HuH-7.5 (cell line): ENCODE measurements around the gene CNOT8.
A peak's percentile ranks its signal among the peaks of the same experiment; 100 is the strongest.
"Not testable (repeated sequence)": the region's sequence is repeated elsewhere in the genome, so short reads cannot be mapped to it uniquely, and the experiment has no call there.

ENCODE experiments used
- DNase-seq: peaks from one replicate; pipeline ENCODE4 v3.0.0; 2011; ENCODE audit warnings: low spot score

Gene CNOT8

GRCh38 chr5:154835701-154836052 lies 22.8 kb upstream of the CNOT8 start:
- DNase-seq = not testable (repeated sequence)

GRCh38 chr5:154836225-154836624 lies 22.2 kb upstream of the CNOT8 start:
- no peak for DNase-seq

DNA sequence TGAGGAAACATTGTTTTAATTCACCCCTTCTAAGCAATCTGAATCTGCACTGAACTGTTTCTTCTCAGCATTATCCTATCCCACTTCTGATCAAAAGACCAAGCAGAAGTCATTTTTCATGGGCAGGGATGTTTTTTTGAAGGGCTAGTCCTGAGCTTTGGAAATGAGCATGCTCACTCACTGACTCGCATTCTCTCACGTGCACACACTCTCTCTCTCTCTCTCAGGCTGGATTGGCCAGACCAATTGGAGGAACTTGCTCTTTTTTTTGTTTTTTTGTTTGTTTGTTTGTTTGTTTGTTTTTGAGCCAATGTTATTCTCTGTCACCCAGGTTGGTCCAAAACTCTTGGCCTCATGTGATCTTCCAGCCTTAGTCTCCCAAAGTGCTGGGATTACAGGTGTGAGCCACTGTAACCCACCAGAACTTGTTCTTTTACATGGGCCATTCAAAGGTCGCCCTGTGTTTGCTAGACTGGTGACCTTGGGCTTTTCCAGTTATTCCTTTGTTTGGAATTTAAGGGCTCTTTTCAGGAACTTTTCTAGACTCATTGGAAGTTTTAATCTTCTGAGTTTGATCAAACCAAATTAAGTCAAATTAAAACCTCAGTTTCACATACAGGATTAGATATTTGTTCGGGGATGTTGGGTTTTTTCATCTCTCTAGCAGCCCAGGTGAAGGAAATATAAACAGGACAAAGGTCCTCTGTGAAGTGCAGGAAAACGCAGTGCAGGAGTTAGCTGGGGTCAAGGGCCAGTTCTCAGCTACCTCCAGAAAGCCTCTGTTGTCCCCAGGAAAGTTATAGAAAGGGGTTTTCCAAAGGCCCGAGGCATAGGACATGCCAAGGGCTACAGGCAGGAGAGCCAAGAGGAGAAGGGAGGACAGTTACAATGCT lies 21.2 kb upstream of the CNOT8 start:
- no peak for DNase-seq

GRCh38 chr5:154840435-154841272 lies 17.8 kb upstream of the CNOT8 start:
- no peak for DNase-seq

DNA sequence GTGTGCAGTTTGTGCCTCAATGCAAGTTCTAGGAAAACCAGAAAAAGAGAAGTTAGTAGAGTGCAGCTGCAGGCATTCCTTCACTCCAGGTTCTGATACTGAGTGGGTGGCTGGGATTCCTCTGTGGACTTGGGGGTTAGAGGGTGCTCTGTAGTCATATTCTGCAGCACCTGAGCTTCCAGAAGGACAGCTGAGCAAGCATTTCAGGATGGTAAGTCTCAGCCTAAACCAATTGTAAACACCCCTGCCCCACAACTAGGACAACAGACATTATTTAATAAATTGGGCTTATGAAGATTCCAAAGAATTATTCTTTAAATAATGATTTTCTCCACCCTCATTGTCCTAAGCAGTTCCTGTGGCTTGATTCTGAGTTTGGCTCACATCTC lies 17.2 kb upstream of the CNOT8 start:
- no peak for DNase-seq

- no peak for DNase-seq
Observed at GRCh38 chr5:154842689-154843530, 15.5 kb upstream of the CNOT8 start.

- DNase-seq = no peak
Observed at GRCh38 chr5:154844809-154845208, 13.6 kb upstream of the CNOT8 start.

- DNase-seq = no peak
Observed at GRCh38 chr5:154849264-154849785, 9.1 kb upstream of the CNOT8 start.

DNA sequence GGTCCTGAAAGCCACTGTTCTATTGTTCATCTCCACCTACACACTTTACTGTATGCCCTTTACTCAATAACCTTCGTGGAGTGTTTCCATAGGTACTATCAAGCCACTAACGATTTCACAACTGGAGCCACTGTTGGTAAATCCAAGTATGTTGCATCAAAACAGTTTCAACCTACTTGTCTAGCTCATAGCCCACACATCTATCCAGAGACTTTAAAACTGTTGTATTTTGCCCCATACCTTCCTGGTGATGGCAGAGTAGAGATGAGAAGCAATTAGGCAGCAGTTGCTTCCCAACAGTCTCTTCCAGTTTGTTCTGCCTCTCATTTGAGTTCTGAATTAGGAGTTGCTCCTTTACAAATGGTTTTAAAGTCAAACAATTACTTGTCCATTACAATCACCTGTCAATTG lies 8.6 kb upstream of the CNOT8 start:
- no peak for DNase-seq

GRCh38 chr5:154850255-154851062 lies 8.0 kb upstream of the CNOT8 start, which contains the start of gene FAXDC2:
FAXDC2 (minus strand) TSS chr5:154850603; CDS start chr5:154838178, 12,425 bp downstream.
- DNase-seq = no peak

DNA sequence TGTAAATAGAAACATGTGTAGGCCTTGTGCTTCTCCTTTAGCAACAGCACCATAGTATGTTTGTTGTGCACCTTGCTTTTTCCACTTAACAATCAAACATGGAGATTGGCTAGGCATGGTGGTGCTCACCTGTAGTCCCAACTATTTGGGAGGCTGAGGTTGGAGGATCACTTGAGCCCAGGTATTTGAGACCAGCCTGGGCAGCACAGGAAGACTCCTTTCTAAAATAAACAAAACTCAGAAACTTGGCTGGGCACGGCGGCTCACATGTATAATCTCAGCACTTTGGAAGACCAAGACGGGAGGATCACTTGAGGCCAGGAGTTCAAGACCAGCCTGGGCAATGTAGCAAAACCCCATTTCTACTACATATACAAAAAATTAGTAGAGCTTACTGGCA lies 7.1 kb upstream of the CNOT8 start:
- no peak for DNase-seq

GRCh38 chr5:154857530-154858296 lies 714 bp upstream of the CNOT8 start:
- DNase-seq = peak; percentile 87

- no peak for DNase-seq
Observed at GRCh38 chr5:154858972-154859871, 795 bp downstream of the CNOT8 start.

DNA sequence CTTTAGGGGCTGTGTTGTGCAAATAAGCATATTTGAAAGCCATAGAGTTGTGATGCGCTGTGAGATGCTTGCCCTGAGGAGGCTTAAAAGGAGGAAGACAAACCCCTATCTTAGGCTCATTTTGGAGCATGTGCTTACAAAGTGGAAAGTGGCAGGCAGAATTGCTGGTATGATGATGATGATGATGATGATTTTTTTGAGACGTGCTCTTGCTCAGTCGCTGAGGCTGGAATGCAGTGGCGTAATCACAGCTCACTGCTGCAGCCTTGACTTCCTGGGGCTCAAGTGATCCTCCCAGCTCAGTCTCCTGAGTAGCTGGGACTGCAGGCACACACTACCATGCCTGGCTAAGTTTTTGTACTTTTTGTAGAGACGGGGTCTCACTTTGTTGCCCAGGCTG lies 1.7 kb downstream of the CNOT8 start:
- no peak for DNase-seq

- DNase-seq = no peak
Observed at GRCh38 chr5:154860765-154861164, 2.3 kb downstream of the CNOT8 start.

DNA sequence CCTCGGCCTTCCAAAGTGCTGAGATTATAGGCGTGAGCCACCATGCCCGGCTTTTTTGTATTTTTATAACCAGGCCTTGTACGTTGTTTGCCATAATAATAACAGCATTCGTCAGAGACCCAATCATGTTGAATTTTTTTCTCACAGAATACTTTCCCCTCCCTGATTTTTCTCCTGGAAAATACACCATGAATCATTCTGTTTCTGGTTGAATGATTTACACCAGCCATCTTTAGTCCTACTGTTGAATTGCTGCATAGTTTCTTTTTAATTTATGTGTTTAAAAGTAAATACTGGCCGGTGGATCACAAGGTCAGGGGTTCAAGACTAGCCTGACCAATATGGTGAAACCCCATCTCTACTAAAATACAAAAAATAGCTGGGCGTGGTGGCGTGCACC lies 3.5 kb downstream of the CNOT8 start:
- no peak for DNase-seq

DNA sequence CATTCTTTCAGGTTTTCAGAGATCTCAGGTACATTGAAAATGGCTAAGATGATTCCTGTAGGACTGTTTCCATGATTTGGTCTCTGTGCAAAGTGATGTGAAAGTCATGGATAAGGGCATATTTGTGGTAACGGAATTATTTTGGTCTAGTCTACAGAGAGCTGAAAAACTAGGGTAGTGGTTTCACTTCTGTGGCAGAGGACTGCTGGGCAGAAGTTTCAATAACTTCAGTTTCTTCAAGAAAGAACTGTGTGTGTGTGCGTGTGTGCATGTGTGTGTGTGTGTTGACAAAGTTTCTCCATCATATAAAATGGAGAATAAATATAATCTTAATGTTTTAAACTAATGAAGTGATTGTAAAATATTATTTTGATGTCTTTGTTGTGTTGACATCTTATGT lies 4.3 kb downstream of the CNOT8 start:
- no peak for DNase-seq

GRCh38 chr5:154863291-154864080 lies 5.1 kb downstream of the CNOT8 start:
- DNase-seq = no peak
